Stimulated activated CD4-positive, alpha-beta T cell treated with anti-CD3 and anti-CD28 coated beads, Interleukin-12 subunit alpha, Interleukin-12 subunit beta, amount 100 ng/mL, for 4 hours (primary cell): ENCODE measurements around the gene ABR.
"Not testable (repeated sequence)": the region's sequence is repeated elsewhere in the genome, so short reads cannot be mapped to it uniquely, and the experiment has no call there.

Experiments used
- DNase-seq: peaks from one replicate; pipeline ENCODE4 v3.0.0-alpha.2; 2020

The ABR gene

DNA sequence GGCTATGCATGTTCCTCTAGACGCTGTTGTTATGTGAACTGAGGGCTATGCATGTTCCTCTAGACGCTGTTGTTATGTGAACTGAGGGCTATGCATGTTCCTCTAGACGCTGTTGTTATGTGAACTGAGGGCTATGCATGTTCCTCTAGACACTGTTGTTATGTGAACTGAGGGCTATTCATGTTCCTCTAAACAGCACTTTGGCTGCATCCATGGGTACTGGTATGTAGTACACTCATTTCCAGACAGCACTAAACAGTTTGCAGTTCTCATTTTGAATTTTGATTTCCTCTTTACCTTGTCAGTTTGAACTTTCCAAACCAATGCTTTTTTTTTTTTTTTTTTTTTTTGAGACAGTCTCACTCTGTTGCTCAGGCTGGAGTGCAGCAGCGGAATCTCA lies 114.4 kb downstream of the ABR start:
- DNase-seq: not testable (repeated sequence)

DNA sequence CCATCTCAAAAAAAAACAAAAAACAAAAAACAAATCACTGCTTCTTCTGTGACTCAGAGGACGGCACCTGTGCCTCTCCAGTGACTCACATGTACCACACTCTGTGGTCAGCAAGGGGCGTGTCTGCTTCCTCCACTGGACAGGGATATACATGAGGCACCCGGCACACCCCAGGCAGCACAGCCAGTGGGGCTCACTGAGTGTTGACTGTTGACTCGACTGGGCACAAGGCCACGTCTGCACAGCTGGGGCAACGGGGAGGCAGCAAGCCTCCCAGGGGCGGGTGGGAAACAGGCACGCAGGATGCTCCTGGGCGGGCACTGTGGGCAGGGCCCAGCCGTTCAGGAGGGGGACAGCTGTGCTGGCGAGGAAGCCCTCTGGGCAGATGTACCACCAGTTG lies 118.8 kb downstream of the ABR start:
- no peak for DNase-seq

DNA sequence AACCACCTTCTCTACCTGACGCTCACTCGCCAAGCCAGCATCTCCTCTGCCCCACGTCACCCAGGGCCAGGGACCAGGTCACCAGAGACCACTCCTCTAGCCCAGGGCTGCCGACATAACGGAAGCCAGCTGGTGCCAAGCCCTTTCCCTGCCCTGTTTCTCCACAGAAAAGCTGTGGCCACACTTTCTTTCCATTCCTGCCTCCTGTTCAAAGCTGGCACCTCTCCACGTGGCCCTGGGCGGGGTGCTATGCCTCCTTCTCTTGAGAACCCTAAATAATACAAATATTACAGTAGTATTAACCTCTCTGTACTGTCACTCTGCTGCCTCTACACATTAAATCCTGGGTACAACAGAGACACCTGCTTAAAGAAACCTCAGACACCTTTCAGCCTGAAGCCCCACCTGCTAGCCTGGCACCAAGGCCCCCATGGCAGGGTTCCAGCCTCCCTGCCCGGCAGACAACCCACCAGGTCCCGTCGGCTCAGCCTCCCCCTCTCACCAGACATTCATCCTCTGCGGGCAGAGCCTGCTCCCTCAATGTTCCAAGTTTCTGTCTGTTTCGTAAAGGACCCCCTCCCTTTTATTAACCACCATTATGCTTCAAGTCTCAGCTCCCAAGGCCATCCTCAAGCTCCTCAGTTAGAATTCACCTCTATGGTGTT lies 120.5 kb downstream of the ABR start:
- DNase-seq: no peak

DNA sequence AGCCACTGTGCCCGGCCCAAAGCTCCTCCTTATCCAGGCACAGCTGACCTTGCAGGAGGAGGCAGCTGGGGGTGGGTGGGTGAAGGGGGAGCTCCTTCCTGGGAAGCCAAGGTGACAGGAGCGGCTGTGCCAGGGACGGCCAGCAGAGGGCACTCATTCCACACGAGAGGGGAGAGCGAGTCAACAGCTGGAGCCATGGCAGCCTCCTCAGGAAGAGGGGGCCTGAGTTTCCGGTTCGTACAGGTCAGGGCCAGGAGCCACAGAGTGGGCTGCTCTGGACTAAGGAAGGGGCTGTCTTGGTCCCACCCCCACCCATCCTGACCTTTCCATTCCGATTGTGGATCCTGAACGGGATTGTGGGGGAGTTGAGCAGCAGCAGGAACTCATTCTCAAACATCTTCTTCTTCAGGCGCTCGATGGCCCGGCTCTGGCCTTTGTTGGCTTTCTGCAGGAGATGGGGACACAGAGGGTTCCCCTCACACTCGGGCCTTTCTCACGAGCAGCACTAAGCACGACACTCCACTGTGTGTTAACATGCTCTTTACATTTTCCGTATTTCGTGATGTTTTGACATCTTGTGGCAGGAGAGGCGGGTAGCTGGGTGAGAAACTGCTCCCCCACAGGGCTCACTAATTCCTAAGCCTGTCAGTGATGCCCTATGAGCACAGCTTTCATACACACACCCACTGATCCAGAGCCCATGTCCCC lies 121.2 kb downstream of the ABR start:
- peak; percentile 42 for DNase-seq

DNA sequence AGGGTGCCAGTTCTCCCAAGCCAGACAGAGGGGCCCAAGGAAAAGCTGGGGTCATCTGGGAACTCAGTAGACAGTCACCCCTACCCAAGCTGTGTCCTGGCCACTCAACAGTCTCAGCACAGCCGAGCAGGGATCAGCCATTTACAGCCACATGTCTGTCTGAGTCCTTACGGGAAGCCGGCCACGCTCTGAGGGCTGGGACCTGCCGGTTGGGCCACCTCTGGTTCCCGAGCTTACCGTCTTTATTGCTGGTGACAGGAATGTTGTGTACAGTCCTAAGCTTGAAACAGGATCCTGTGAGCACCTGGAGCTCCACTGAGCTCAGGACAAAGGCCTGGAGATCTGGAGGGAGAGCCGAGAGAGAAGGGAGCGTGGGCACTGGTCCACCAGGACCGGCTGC lies 123.0 kb downstream of the ABR start:
- DNase-seq: no peak

DNA sequence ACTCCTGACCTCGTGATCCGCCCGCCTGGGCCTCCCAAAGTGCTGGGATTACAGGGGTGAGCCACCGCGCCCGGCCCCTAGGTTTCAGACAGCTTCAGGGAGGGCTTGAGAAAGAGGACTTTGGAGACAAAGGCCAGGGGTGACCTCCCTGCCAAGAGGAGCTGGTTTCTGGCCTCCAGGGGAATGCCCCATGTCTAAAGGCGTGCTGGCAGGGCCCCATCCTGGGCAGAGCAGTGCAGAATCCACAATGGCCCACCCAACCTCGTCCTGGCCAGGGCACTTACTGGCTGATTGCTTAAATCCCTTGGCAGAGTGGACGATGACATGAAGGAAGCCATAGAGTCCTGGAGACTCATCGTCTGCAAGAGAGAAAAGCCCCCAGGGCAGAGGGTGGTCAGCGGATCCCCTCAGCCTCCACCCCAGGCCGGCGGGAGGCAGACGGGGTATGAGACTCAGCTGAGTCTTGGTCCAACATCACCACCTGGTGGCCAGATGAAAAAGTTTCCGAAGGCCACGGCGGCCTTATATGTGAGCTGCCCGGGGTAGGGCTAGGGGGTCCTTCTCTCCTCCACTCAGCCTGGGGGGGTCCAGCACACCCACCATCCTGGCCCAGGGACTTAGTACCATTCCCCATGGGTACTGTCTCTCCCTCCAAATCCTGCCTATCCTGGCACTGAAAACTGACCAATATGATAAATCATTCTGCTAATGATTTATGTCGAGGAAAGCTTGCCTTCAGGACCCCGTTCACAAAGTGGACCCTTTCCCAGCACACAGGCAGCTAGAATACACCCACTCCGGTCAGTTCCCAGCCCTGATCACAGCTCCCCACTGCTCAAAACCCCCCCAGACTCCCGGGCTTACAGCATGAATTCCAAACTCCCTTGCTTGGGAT lies 123.8 kb downstream of the ABR start:
- peak; percentile 25 for DNase-seq

DNA sequence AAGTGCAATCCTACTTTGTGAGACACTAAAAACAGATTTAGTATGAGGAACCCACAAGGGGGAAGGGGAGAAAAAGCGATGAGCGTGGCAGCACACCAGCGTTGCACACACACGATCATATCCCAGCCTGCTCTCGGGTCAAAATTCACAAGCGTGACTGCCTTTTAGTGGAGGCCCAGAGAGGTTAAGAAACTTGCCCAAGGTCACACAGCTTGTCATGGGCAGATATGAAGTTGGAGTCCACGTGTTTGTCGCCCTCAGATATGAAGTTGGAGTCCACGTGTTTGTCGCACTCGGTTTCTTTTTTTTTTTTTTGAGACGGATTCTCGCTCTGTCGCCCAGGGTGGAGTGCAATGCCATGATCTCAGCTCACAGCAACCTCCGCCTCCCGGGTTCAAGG lies 124.5 kb downstream of the ABR start:
- DNase-seq: no peak

DNA sequence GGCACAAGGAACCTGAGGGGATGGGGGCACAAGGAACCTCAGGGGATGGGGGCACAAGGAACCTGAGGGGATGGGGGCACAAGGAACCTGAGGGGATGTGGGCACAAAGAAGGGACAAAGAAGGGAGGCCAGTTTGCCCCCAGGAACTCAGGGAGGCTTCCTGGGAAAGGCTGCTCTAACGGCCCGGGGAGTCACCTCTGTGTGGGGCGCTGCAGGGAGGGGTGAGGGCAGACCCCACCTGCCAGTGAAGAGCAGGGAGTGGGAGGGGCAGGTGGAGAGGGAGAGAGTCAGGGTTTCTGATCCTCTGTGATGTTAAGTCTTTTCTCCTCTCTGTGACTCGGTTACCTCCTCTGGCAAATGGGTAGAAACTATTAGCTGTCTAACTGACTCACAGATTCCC lies 125.1 kb downstream of the ABR start:
- DNase-seq: no peak

DNA sequence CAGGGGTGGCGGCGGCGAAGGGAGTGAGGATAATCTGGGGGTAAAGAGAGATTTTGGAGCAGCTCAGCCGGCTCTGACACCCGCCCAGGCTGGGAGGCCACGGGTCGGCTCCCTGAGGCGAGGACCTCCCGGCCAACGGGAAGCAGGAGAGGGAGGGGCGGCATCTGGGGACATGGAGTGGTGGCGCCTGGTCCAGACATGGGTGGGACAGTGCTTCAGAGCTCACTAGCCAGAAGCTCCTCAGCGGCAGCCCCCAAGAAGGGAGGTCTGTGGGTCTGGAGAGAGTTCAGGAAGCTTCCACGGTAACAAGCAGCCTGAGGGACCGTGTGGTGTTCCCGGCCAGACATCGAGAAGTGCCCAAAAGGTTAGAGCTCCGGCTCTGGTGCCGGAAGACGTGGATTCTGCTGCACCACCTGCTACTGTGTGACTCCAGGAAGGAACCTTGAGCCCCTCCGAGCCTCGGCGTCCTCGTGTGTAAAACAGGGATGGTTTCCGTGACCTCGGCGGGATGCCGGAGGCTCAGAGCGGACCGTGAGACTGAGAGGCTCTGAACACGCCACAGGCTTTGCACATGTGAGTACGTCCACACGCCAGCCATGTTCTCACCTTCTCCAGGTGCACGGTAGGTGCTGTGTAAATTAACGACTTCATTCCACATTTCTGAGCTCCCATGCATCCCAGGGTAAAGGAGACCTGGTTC lies 126.0 kb downstream of the ABR start:
- DNase-seq: no peak

DNA sequence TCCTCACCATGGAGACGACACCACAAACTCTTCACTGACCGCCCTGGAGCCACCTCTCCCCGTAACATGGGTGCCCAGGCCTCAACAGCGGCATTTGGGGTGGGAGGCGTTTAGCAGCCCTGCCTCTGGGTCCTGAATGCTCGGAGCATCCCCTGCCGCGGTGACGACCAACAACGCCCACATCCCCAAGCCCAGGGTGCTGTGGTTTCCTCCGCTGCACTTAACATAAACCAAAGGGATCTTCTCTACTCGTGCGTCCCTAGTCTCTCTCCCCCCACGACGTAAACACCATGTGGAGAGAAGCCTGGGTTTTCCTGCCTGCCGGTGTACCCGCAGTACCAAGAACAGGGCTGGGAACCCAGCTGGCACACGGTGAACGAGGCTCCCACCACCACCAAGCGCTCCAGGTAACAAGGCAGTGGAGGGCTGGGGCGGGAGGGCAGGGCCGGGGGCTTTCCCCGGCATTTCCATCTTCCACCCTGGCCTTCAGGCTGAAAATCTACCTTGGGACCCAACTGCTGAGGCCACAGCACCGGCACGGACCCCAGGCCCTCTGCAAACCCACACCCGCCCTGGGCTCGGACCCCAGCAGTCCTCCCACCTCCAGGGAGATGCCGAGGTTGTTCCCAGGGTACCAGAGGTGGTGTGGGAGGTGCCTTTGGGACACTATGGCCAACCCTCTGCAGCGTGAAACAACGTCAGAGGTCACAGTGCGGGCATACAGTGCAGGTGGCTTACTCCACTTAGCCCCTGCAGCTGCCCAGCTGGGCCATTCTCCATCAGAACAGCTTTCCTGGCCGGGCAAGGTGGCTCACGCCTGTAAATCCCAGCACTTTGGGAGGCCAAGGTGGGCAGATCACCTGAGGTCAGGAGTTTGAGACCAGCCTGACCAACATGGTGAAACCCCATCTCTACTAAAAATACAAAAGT lies 128.5 kb downstream of the ABR start:
- no peak for DNase-seq

DNA sequence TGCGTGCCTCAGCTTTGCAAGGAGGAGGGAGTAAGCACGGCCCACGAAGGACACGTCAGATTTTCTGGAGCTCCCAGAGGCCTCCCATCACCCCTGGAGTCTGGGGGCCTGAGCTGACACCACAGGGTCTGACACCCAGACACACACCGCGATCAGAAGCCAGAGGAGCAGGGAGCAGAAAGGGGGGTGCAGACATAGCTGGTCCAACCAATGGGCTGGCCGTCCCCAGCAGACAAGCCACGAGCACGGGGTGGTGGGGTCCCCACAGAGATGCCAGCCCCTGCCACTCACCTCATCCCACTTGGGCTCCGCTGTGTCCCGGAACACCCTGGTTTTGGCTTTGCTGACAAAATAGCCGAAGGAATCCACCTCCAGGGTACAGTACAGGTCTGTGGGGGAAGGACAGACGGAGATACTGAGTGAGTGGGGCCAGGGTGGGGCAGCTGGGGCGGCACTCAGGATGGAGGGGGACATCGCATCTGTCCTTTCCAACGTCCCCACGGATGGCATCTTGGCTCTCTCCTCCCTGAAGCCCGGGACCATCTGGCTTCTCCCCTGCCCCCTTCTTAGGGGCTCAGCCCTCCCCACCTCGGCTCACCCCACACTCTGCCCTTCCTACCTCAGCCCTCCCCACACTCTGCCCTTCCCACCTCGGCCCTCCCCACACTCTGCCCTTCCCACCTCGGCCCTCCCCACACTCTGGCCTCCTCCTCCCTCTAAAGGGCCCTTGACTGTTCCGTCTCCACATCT lies 129.4 kb downstream of the ABR start:
- no peak for DNase-seq

DNA sequence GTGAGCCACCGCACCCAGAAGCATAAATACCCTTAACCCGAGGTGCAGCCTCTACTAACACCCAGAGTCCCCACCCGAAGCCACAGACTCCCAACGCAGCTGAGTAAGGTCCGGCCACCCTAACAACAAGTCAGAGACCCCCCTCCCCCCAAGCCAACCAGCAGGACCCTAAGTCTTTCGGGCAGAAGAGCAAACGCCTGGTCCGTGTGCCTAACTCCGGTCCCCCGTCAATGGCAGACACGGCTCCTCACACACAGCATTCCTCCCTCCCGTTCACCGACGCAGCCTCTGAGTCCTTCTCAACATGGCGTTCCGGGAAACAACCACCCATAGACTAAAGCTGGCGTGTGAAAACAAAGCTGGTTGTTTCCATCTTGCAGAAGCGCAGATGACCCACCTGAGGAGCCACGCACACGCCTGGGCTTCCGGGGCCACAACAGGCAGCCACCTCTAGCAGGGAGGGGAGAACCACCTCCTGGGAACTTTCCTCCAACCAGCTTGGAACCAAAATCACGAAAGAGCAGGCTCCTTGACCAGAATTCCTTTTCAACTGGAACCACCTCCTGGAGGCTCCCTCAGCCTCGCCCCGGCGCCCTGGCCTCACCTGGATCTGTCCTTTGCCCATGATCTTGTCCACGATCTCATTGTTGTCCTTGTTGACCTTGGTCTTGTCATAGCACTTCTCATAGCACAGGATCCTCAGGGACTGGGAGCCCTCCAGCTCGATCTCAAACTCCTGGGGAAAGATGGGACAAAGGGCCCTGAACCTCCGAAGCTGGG lies 130.1 kb downstream of the ABR start:
- no peak for DNase-seq

DNA sequence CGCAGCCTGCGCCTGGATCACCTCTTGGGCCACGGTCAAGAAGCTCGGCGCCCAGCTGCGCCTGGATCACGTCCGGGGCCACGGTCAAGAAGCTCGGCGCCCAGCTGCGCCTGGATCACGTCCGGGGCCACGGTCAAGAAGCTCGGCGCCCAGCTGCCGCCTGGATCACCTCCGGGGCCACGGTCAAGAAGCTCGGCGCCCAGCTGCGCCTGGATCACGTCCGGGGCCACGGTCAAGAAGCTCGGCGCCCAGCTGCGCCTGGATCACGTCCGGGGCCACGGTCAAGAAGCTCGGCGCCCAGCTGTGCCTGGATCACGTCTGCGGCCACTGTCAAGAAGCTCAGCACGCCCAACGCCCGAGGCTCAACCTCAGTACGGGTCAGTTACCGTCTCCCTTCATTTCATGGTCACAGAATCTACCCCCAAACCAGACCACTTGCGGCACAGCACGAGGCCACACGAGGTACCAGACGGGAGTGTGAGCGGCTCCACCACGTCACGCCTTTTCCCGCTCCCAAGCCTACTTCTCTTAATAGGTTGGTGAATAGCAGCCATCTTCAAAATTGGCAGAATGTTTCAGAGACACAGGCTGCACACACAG lies 131.2 kb downstream of the ABR start:
- not testable (repeated sequence) for DNase-seq

DNA sequence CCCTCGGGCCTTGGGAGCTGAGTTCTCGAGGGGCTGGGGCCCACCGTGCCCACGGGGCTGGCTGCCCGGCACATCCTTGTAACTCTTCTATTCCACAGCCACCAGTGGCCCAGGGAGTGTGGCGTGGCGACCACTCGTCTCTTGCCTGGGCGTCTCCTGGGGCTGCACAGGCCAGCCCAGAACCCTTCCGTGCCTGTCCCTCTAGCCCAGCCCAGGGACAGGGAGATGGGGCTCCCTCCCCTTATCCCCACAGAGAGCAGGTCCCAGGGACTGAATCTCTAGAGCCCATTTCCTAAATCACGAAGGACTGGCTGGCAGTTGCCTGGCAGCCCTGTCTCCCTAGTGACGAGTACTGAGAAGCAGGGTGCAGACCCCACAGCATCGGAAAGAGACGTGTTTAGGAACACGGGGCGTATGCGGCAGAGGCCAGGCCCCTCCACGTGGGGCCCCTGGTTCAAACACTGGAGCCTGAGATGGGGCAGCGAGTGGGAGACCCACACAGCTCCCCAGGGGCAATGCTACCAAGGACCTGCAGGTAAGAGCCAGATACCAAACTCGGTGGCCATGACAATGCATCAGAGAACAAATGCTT lies 131.8 kb downstream of the ABR start:
- DNase-seq: no peak

DNA sequence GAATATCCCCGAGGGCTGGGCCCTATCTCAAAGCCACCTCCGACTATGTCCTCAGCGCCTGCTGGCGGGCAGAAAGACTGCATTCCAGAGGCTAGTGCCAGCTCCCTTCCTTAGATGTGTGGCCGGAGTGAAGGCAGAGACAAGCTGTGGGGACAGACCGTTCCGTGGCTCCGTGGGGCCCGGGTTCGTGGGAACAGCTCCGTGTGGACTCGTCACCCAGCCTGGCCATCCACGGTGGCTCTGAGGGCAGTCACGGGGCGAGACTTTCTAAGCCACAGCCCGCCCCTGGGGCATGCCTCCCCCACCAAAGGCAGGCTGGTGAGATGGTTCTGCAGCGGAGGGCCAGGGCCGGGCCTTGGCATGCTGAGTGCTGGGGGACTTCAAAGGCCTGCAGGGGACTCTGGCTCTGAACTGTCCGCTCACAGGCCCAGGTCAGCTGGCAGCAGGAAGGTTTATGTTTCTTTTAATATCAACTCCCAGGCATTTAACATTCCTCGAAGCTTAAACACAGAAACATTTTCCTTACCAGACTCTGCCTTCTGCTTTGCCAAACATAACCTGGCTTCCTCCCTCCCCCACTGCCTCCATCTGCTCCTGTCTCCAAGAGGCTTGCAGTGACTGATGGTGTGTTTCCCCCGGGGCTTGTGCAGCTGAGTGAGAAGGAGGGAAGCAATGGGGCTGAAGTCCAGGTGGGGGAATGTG lies 132.5 kb downstream of the ABR start:
- no peak for DNase-seq

DNA sequence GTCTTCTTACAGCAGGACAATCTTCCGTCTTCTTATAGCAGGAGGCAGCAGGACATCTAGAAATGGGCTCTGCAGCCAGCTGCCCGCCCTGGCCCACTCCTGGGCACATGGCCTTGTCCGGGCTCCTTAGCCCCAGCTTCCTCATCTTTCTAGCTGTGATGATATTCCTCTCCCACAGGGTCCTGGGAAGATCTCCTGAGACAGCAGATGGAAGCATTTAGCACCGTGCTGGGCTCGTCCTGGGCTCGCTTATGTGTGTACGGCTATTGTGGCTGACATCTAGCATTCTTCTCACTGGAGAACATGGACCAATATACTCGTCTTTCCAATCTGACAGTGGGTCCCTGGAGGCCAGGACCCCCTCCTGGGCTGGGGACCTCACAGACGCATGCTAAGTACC lies 134.3 kb downstream of the ABR start:
- no peak for DNase-seq

DNA sequence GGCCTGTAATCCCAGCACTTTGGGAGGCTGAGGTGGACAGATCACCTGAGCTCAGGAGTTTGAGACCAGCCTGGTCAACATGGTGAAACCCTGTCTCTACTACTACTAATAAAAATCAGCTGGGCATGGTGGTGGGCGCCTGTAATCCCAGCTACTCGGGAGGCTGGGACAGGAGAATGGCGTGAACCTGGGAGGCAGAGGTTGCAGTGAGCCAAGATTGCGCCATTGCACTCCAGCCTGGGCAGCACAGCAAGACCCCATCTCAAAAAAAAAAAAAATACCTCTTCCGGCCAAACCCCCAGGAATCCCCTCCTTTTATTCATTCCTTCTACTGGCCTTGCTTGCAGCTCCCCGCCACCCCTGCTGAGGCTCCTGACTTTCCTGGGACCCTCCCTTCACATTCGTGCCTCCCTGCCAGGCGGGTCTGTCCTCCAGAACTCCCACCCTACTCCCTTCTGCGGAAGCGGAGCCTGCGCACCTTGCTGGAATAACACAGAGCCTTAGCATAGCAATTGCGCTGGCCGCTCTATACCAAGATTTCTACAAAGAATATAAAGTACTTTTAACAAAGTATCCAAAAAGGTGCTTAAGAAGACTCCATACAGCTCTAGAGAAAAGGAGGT lies 135.3 kb downstream of the ABR start:
- DNase-seq: not testable (repeated sequence)

DNA sequence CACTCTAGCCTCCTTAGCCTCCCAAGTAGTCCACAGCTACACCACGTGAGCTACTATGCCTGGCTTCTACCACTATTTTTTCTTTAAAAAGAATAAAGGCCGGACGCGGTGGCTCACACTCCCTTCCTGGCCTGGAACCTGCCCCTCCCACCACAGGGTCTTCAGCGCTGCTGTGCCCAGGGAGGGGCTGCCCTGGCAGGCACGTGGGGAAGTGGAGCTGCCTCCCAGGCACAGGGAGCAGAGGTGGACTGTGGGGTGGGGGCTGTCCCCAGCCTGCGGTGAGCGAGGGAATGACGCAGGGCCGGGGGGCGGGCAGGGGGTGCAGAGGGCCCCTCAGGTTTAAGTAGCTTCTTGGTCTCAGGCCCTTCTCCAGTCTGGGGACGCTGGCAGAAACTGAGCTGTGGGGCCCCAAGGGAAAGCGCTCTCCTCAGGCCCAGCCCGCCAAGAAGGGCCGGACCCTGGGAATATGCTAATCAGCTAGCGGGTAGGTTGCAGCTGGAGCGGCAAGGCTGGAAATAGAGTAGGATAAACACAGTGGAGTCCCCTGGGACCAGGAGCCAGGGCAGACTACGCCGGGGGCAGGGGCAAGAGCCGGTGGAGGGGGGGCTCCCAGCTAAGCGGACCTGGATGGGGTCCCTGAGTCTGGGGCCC lies 136.1 kb downstream of the ABR start:
- no peak for DNase-seq
